Measurements from ENCODE around the gene FOCAD.

Gene FOCAD

DNA sequence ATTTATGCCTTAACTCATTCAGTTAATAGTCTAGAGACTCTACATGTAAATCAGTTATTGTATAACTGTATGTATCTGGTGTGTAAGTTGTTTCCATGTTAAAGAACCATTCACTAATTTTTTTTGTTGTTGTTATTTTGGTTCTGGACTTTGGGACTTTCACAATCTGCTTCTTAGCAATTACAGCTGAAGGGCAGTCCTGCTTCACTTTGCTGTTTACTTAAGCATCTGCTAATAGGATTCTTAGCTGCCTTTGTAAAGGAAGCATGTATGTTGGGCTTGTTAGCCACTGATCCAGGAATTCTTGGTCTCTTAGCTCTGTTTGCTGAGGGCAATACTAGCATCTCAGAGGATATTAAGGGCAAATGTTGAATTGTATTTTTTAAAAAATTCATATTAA lies 97.0 kb downstream of the FOCAD start:
- no peak for DNase-seq
- in situ Hi-C loops (cut with HindIII; ENCODE audit: low pct_ligation_motif_present, low pct_unique_long_range_greater_than_20kb, low sequenced_read_pairs) = no loop called here

DNA sequence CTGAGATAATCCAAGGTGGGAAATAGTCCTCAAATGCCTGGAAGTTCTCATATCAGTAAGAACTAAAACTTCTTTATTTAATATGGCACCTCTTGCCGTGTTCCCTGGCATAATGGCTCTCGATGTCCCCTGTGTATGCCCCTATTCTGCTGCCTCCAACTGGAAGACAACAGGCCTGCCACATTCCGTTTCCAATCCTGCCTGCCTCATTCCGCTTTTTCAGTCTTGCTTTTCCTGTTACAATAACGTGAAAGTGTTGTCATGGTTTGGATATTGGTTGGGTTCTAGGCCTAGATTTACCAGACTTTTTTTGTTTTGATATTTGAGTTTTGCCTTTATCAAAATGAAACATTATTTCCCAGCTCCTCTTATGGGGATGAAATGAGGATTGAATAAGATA lies 98.2 kb downstream of the FOCAD start:
- in situ Hi-C loops (cut with HindIII; ENCODE audit: low pct_ligation_motif_present, low pct_unique_long_range_greater_than_20kb, low sequenced_read_pairs) = no loop called here
- no peak for DNase-seq

GRCh38 chr9:20783057-20784038 lies 99.3 kb downstream of the FOCAD start:
- in situ Hi-C loops (cut with HindIII; ENCODE audit: low pct_ligation_motif_present, low pct_unique_long_range_greater_than_20kb, low sequenced_read_pairs) = no loop called here
- DNase-seq = no peak

- in situ Hi-C loops (cut with HindIII; ENCODE audit: low pct_ligation_motif_present, low pct_unique_long_range_greater_than_20kb, low sequenced_read_pairs) = no loop called here
- DNase-seq = no peak
Measured at GRCh38 chr9:20784196-20784595, 100.1 kb downstream of the FOCAD start.

GRCh38 chr9:20786807-20787206 lies 102.7 kb downstream of the FOCAD start:
- in situ Hi-C loops (cut with HindIII; ENCODE audit: low pct_ligation_motif_present, low pct_unique_long_range_greater_than_20kb, low sequenced_read_pairs) = no loop called here

DNA sequence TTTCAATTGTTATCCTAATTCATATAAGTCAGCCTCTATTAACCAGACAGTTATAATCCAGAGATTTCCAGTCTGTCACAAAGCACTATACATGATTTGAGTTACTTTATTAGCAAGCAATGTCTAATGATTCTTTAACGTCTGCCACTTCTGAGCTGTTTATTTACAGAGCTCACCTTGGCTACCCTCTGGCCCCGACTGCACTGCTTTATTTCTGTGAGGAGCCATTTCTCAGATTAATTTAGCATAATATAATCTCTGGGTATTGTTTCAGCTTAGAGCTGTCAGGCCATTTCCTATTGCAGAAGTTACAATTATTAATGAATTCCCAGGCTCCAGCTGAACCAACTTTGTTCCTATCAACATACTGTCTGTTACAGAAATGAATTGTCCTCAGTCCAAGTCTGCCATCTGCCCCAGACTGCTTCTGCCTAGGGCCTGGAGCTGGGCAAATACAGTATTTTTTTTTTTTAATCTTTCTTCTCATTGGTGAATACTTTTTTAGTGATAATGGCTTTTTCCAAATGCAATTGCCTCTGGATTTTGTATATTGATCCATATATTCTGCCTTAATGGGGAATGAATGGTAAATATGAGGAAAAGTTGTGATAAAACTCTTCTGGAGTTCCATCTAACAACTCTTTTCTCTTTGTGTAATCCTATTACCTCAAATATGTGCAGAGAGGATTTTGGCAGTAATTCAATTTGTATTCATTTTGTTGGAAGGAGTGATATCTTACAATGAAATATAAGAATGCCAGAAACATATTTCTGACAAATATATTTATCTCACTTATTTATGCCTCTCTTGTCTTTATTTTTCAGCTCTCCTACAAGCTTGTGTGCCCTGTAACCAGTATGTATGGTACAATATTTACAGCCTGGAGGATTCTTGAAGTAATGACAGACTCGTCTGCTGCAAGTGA lies 104.7 kb downstream of the FOCAD start:
- no peak for DNase-seq
- in situ Hi-C loops (cut with HindIII; ENCODE audit: low pct_ligation_motif_present, low pct_unique_long_range_greater_than_20kb, low sequenced_read_pairs) = no loop called here

More at GRCh38 chr9:20786807-20787206, 102.7 kb downstream of the FOCAD start:
- DNase-seq = no peak

DNA sequence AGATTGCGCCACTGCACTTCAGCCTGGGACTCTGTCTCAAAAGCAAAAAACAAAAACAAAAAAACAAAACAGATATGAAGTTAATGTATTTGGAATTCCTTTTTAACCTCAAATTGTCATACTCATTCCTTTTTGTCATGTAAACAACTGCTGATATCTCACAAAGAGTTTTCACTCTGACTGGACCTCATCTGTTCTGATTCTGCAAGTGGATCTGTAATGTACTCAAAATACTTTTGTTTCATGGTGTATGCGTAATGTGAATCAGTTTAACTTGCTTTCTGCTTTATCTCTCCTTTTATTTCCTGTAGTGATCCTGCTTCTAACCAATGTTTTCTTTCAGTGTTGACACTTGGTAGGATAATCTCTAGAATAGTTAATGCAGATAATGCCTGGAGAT lies 106.7 kb downstream of the FOCAD start:
- in situ Hi-C loops (cut with HindIII; ENCODE audit: low pct_ligation_motif_present, low pct_unique_long_range_greater_than_20kb, low sequenced_read_pairs) = no loop called here

GRCh38 chr9:20791682-20792081 lies 107.6 kb downstream of the FOCAD start:
- in situ Hi-C loops (cut with HindIII; ENCODE audit: low pct_ligation_motif_present, low pct_unique_long_range_greater_than_20kb, low sequenced_read_pairs) = no loop called here
- no peak for DNase-seq

More for the DNA sequence above, 106.7 kb downstream of the FOCAD start:
- DNase-seq = no peak

GRCh38 chr9:20804489-20805250 lies 120.6 kb downstream of the FOCAD start:
- no peak for DNase-seq
- in situ Hi-C loops (cut with HindIII; ENCODE audit: low pct_ligation_motif_present, low pct_unique_long_range_greater_than_20kb, low sequenced_read_pairs) = no loop called here

DNA sequence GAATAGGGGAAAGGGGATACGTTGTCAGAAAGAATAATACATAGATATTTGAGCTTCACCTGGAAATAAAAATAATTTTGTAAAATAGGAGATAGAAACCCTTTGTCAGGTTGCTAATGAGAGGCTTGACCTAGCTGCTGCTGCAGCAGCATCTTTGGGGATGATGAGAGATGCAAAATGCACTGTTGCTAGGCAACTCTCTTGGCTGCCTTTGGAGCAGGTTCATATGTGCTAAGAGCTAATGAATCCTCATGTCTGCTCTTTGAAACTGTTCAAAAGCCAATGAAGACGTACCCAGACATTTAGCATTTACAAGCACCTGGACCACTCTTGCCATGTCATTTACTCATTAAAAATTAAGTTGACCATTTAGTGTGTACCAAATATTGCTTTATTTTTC lies 121.7 kb downstream of the FOCAD start:
- in situ Hi-C loops (cut with HindIII; ENCODE audit: low pct_ligation_motif_present, low pct_unique_long_range_greater_than_20kb, low sequenced_read_pairs) = no loop called here

DNA sequence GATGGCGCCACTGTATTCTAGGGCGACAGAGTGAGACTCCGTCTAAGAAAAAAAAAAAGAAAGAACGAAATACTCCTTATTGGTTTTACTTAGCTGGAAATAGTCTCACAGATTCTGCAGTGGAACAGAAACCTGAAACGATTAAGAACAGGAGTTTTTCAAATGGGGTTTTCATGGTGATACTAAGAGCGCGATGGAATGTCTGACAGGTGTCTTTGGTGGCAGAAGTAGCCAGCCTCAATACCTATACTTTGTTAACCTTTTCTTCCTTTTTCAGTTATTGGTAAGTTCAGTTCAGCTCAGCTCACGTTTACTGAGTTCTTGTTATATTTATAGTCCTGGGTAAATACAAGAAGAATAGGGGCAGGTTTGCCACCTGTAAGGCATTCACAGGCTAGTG lies 123.9 kb downstream of the FOCAD start:
- DNase-seq = no peak
- in situ Hi-C loops (cut with HindIII; ENCODE audit: low pct_ligation_motif_present, low pct_unique_long_range_greater_than_20kb, low sequenced_read_pairs) = no loop called here

More for the DNA sequence above, 121.7 kb downstream of the FOCAD start:
- no peak for DNase-seq

GRCh38 chr9:20811872-20812271 lies 127.8 kb downstream of the FOCAD start:
- in situ Hi-C loops (cut with HindIII; ENCODE audit: low pct_ligation_motif_present, low pct_unique_long_range_greater_than_20kb, low sequenced_read_pairs) = no loop called here
- DNase-seq = no peak

- in situ Hi-C loops (cut with HindIII; ENCODE audit: low pct_ligation_motif_present, low pct_unique_long_range_greater_than_20kb, low sequenced_read_pairs) = no loop called here
- DNase-seq = no peak
Measured at GRCh38 chr9:20815923-20816703, 132.1 kb downstream of the FOCAD start.

DNA sequence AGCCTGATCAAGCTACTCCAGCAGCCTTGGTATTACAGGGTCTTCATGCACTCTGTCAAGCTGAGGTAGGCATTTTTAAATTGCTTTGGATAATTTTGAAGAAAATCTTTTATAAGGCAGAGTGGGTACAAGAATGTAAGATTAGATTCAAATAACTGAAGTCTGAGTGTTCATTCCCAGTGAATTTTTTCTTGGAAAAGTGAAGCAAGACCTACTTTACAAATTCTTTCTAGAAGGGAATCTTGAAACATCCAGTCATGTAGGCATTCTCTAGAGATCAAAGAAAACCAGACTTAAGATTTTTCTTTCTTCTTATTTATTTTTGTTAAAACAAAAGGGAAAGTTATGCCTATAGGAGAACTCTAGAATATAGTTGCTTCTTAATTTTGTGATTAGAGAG lies 139.0 kb downstream of the FOCAD start:
- in situ Hi-C loops (cut with HindIII; ENCODE audit: low pct_ligation_motif_present, low pct_unique_long_range_greater_than_20kb, low sequenced_read_pairs) = no loop called here
- DNase-seq = no peak

DNA sequence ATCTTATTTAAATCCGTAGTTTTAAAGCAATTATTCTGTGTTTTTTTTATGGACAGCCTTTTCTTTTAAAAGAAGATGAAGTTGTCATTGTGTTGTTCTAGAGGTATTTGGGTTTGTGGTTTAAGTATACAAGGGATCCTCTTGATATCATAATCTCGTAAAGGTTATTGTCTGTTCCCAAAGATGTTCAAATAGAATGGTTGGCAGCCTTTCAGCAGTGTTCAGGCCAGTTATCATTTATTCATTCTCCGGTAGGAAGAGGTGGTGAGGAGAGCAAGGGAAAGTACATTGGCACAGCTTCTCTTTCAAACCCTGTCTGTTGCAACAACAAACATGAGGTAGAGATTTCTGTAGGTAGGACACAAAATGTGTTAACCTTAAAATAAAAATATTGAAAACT lies 147.0 kb downstream of the FOCAD start:
- in situ Hi-C loops (cut with HindIII; ENCODE audit: low pct_ligation_motif_present, low pct_unique_long_range_greater_than_20kb, low sequenced_read_pairs) = no loop called here

GRCh38 chr9:20832775-20833174 lies 148.7 kb downstream of the FOCAD start:
- no peak for DNase-seq
- in situ Hi-C loops (cut with HindIII; ENCODE audit: low pct_ligation_motif_present, low pct_unique_long_range_greater_than_20kb, low sequenced_read_pairs) = no loop called here

More for the DNA sequence above, 147.0 kb downstream of the FOCAD start:
- DNase-seq = no peak

- in situ Hi-C loops (cut with HindIII; ENCODE audit: low pct_ligation_motif_present, low pct_unique_long_range_greater_than_20kb, low sequenced_read_pairs) = no loop called here
- no peak for DNase-seq
Measured at GRCh38 chr9:20835377-20836286, 151.6 kb downstream of the FOCAD start.
